ENCODE measurements around the gene XKR8. TPM values are rescaled to one million over a fixed set of nuclear protein-coding genes. Genes with fewer than 3 reads are reported as not detected.

XKR8 gene
- total RNA-seq, 4 donors from 2014 or later = 3.7 to 8.9 (median 5.1) TPM

- Histone ChIP-seq H3K4me3 (no peak overlapping the region), H3K27me3 (no peaks in the 10 kb centered on the region), H3K4me1 (no peaks in the 10 kb centered on the region), H3K36me3 (no peaks in the 10 kb centered on the region), H3K27ac (no peak overlapping the region), H3K9me3 (no peaks in the 10 kb centered on the region)
- no peak for TF ChIP-seq EP300 (IDR thresholded peaks at IDR 0.05)
- TF ChIP-seq POLR2A (IDR thresholded peaks at IDR 0.05) = no peak
- 40 to 63% methylated on average over 1 to 3 of the region's 3 CpGs for WGBS, 2 donors (ENCODE audit: low coverage in 1 of 2)
- no peak for ATAC-seq
Observed at GRCh38 chr1:27951396-27951795, 8.4 kb upstream of the XKR8 start.

DNA sequence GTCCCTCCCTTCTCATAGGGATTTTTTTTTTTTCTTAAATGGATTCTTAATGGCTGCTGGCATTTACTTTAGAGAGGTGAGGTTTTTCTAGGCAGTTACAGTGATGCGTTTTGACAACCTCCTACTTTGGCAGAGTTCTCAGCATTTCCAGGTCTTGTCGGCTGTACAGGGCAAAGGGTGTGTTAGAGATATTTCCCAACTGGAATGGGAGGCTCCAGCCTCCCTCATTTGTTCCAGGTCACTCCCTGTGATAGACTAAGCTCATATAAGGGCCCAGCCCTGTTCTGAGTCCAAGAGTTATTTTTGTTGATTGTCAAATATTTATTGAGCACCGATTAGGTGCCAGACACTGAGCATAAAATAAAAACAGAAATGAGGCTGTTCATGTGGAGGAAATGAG, 7.6 kb upstream of the XKR8 start:
- H3K27ac ChIP-seq = no peak overlapping the region
- ATAC-seq = no peak
- no peaks in the 10 kb centered on the region for H3K27me3 ChIP-seq
- no peaks in the 10 kb centered on the region for H3K36me3 ChIP-seq
- H3K4me3 ChIP-seq = no peak overlapping the region
- H3K4me1 ChIP-seq = no peaks in the 10 kb centered on the region
- H3K9me3 ChIP-seq = no peaks in the 10 kb centered on the region
- TF ChIP-seq EP300 (IDR thresholded peaks at IDR 0.05) (no peak), POLR2AphosphoS5 (IDR thresholded peaks at IDR 0.05) (no peak)
- 54 to 69% methylated on average over 2 to 3 of the region's 3 CpGs for WGBS, 2 donors (ENCODE audit: low coverage in 1 of 2)

GRCh38 chr1:27954186-27954585, 5.6 kb upstream of the XKR8 start:
- WGBS, 2 donors (ENCODE audit: low coverage in 1 of 2) = 89 to 94% methylated on average over 6 to 9 of the region's 10 CpGs
- ATAC-seq = no peak
- no peaks in the 10 kb centered on the region for H3K27me3 ChIP-seq
- H3K36me3 ChIP-seq = no peaks in the 10 kb centered on the region
- TF ChIP-seq, protein P1, sequence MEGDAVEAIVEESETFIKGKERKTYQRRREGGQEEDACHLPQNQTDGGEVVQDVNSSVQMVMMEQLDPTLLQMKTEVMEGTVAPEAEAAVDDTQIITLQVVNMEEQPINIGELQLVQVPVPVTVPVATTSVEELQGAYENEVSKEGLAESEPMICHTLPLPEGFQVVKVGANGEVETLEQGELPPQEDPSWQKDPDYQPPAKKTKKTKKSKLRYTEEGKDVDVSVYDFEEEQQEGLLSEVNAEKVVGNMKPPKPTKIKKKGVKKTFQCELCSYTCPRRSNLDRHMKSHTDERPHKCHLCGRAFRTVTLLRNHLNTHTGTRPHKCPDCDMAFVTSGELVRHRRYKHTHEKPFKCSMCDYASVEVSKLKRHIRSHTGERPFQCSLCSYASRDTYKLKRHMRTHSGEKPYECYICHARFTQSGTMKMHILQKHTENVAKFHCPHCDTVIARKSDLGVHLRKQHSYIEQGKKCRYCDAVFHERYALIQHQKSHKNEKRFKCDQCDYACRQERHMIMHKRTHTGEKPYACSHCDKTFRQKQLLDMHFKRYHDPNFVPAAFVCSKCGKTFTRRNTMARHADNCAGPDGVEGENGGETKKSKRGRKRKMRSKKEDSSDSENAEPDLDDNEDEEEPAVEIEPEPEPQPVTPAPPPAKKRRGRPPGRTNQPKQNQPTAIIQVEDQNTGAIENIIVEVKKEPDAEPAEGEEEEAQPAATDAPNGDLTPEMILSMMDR (IDR thresholded peaks at IDR 0.05) = no peak
- no peak for TF ChIP-seq POLR2A (IDR thresholded peaks at IDR 0.05)
- no peak for TF ChIP-seq POLR2AphosphoS5 (IDR thresholded peaks at IDR 0.05)
- no peak for TF ChIP-seq EP300 (IDR thresholded peaks at IDR 0.05)
- no peak overlapping the region for H3K4me3 ChIP-seq
- peaks cover 0 to 8% (median 0%) of the 10 kb centered on the region in 3 donors for H3K4me1 ChIP-seq
- no peak overlapping the region for H3K27ac ChIP-seq
- no peaks in the 10 kb centered on the region for H3K9me3 ChIP-seq

DNA sequence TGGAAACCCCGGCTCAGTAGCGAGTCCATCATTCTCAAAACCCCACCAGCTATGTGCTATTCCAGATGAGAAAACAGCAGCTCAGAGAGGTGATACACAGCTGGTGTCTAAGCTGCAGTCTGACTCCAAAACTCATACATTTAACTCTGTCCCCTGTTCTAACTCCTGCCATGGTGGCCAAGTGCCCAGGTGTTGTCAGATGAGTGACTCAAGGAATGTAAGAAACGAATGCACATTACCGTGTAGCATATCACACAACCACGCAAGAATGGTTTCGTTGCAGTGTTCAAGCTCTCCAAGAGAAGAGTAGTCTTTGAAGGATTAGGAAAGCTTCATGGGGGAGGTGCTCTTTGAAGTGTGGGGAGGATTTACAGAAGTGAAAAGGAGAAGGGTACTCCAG, 4.7 kb upstream of the XKR8 start:
- no peak overlapping the region for H3K27ac ChIP-seq
- ATAC-seq = no peak
- TF ChIP-seq POLR2AphosphoS5 (IDR thresholded peaks at IDR 0.05) = no peak
- peaks cover 0 to 17% (median 0%) of the 10 kb centered on the region in 3 donors for H3K4me1 ChIP-seq
- H3K36me3 ChIP-seq = no peaks in the 10 kb centered on the region
- H3K4me3 ChIP-seq = no peak overlapping the region
- no peaks in the 10 kb centered on the region for H3K27me3 ChIP-seq
- no peaks in the 10 kb centered on the region for H3K9me3 ChIP-seq
- 80 to 90% methylated on average over 2 to 4 of the region's 6 CpGs for WGBS, 2 donors (ENCODE audit: low coverage in 1 of 2)

DNA sequence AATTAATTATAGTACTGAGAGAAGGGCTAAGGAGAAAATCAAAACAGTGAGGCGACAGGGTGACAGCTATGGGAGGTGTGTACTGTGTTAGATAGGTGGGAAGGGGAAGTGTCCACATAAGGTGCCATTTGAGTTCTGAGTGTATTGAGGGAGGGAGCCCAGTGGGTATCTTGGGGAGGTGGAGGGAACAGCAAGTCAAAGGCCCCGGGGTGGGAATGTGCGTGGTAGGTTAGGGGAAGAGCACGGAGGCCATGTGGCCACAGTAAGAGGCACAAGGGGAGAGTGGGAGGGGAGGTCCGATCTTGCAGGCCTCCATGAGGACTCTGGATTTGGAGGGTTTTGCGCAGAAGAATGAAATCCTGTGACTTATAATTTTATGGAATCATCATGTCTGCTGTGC, 3.0 kb upstream of the XKR8 start:
- Histone ChIP-seq H3K27ac (no peak overlapping the region), H3K9me3 (no peaks in the 10 kb centered on the region), H3K27me3 (no peaks in the 10 kb centered on the region), H3K4me3 (no peak overlapping the region), H3K36me3 (no peaks in the 10 kb centered on the region), H3K4me1 (peaks cover 0 to 34% (median 13%) of the 10 kb centered on the region in 3 donors)
- WGBS, 2 donors (ENCODE audit: low coverage in 1 of 2) = 79 to 81% methylated on average over 6 of the region's 6 CpGs
- ATAC-seq = no peak
- TF ChIP-seq POLR2A (IDR thresholded peaks at IDR 0.05) (no peak), EP300 (IDR thresholded peaks at IDR 0.05) (no peak), POLR2AphosphoS5 (IDR thresholded peaks at IDR 0.05) (no peak)
- TF ChIP-seq, protein P1 (IDR thresholded peaks at IDR 0.05) = no peak

DNA sequence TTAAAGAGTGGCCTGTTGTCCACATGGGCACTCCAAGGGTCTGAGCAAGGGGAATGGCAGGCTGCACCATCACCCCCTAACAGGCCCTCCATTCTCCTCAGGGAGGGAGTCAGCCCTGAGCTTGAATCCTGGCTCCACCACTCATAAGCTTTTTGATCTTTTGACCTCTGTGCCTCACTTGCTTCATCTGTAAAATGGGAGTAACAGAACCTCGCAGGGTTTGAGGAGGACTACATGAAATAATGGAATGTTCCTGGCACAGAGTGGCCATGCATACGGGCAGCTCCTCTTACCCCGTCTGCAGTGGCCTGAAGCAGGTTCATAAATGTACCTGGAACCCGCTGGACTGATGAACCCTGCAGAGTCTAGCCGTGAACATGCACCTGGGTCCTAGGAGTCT, 2.1 kb upstream of the XKR8 start:
- 95 to 100% methylated on average over 4 to 5 of the region's 5 CpGs for WGBS, 2 donors (ENCODE audit: low coverage in 1 of 2)
- no peaks in the 10 kb centered on the region for H3K27me3 ChIP-seq
- H3K36me3 ChIP-seq = peaks cover 0 to under 1% of the 10 kb centered on the region in 2 donors
- H3K4me3 ChIP-seq = no peak overlapping the region
- no peak for ATAC-seq
- TF ChIP-seq EP300 (IDR thresholded peaks at IDR 0.05) (no peak), POLR2A (IDR thresholded peaks at IDR 0.05) (no peak), POLR2AphosphoS5 (IDR thresholded peaks at IDR 0.05) (no peak)
- TF ChIP-seq, protein P1 (IDR thresholded peaks at IDR 0.05) = no peak
- no peak overlapping the region for H3K27ac ChIP-seq
- H3K4me1 ChIP-seq = peaks cover 0 to 36% (median 13%) of the 10 kb centered on the region in 3 donors
- H3K9me3 ChIP-seq = no peaks in the 10 kb centered on the region

Data from gastroesophageal sphincter (tissue), 4 donors.